Right ventricle myocardium superior (tissue), 1 donor: ENCODE results near the gene MTHFD2. TPM values are rescaled to one million over a fixed set of nuclear protein-coding genes. Genes with fewer than 3 reads are reported as not detected.
A peak's percentile ranks its signal among the peaks of the same experiment; 100 is the strongest.

Experiments
- ATAC-seq: fragments of 200-7000 bp; cut with Tn5 transposase; one replicate; pipeline ENCODE4 v1.9.1; 2020; ENCODE audit warnings: mild to moderate bottlenecking; ENCODE audit not compliant: poor library complexity
- DNase-seq: peaks from one replicate; pipeline ENCODE4 v3.0.0-alpha.2; 2020
- intact Hi-C: fragments of 100-400 bp; cut with DNase I; formaldehyde crosslinking; loops from one replicate; pipeline ENCODE4 v1.11.2; 2022
- total RNA-seq: library from RNA; stranded (reverse); fragmentation: NEBNext Ultra II Directional; extraction: Animal tissue kit (Norgen Biotek cat#: 25700); gene quantifications from one replicate; pipeline ENCODE4 v1.2.1, GENCODE V29; 2021
- donor health status: DM: no; HTN: yes; CAD: no; lungs with severe emphysema.

Gene MTHFD2
- total RNA-seq, 1 donor from 2014 or later = 19.0 TPM

- ATAC-seq (no peak), DNase-seq (no peak)
- intact Hi-C loops = no loop called here
These were observed 55.0 kb downstream of the MTHFD2 start for GRCh38 chr2:74253306-74253970.

GRCh38 chr2:74253971-74254310, 55.5 kb downstream of the MTHFD2 start:
- intact Hi-C loops = no loop called here
- no peak for DNase-seq
- ATAC-seq = peak; percentile 88

- DNase-seq (no peak), ATAC-seq (no peak)
- intact Hi-C loops = no loop called here
These were observed 57.3 kb downstream of the MTHFD2 start for GRCh38 chr2:74255660-74256213.

- ATAC-seq = no peak
- no peak for DNase-seq
- intact Hi-C loops = no loop called here
These were observed 60.8 kb downstream of the MTHFD2 start for GRCh38 chr2:74259191-74259590.

- no peak for DNase-seq
- no peak for ATAC-seq
- intact Hi-C loops = loop anchor here (10.0 kb wide), 1 partner anchor 435 kb away; the partner anchor contains the start of gene STAMBP
These were observed 61.3 kb downstream of the MTHFD2 start for GRCh38 chr2:74259733-74260132.

GRCh38 chr2:74260495-74260894, 62.1 kb downstream of the MTHFD2 start:
- ATAC-seq = no peak
- intact Hi-C loops = loop anchor here (10.0 kb wide), 1 partner anchor 436 kb away; the partner anchor contains the start of gene STAMBP

GRCh38 chr2:74261204-74261864, 62.9 kb downstream of the MTHFD2 start:
- no peak for DNase-seq
- peak; percentile 92 for ATAC-seq
- intact Hi-C loops = loop anchor here (10.0 kb wide), 1 partner anchor 437 kb away; the partner anchor contains the start of gene STAMBP

More at GRCh38 chr2:74260495-74260894, 62.1 kb downstream of the MTHFD2 start:
- no peak for DNase-seq

- no peak for ATAC-seq
- intact Hi-C loops = loop anchor here (10.0 kb wide), 1 partner anchor 438 kb away; the partner anchor contains the start of gene STAMBP
- no peak for DNase-seq
These were observed 64.3 kb downstream of the MTHFD2 start for GRCh38 chr2:74262681-74263080.

- DNase-seq (no peak), ATAC-seq (no peak)
- intact Hi-C loops = loop anchor here (10.0 kb wide), 1 partner anchor 439 kb away; the partner anchor contains the start of gene STAMBP
These were observed 65.9 kb downstream of the MTHFD2 start for GRCh38 chr2:74264281-74264680.

- no peak for DNase-seq
- intact Hi-C loops = loop anchor here (10.0 kb wide), 1 partner anchor 442 kb away; the partner anchor contains the start of gene STAMBP
- peak; percentile 60 for ATAC-seq
These were observed 68.7 kb downstream of the MTHFD2 start for GRCh38 chr2:74267068-74267467.

Other genes starting within 250 kb of the MTHFD2 start
- gene TET3, start 213.7 kb upstream of the MTHFD2 start, total RNA-seq = 2.0 TPM
- 89.6 TPM for gene BOLA3, start 50.7 kb upstream of the MTHFD2 start, total RNA-seq
- gene MOB1A, start 19.7 kb upstream of the MTHFD2 start, total RNA-seq = 53.1 TPM
- gene SLC4A5, start 144.8 kb downstream of the MTHFD2 start, total RNA-seq = 1.3 TPM
- gene DCTN1, start 181.7 kb downstream of the MTHFD2 start, total RNA-seq = 149 TPM
- gene C2orf81, start 223.0 kb downstream of the MTHFD2 start, total RNA-seq = 0.62 TPM
- gene WDR54, start 223.1 kb downstream of the MTHFD2 start, total RNA-seq = 2.2 TPM
- gene RTKN, start 243.3 kb downstream of the MTHFD2 start, total RNA-seq = 17.8 TPM